ENCODE data around the gene ASB16. TPM values are rescaled to one million over a fixed set of nuclear protein-coding genes. Genes with fewer than 3 reads are reported as not detected.

The ASB16 gene
- total and polyA plus RNA-seq, 9 of the 15 experiments (the other 6 are each of a cell fraction or from before 2014, with no cell fraction given), result 0.03 to 0.07 TPM; not detected in 7

DNA sequence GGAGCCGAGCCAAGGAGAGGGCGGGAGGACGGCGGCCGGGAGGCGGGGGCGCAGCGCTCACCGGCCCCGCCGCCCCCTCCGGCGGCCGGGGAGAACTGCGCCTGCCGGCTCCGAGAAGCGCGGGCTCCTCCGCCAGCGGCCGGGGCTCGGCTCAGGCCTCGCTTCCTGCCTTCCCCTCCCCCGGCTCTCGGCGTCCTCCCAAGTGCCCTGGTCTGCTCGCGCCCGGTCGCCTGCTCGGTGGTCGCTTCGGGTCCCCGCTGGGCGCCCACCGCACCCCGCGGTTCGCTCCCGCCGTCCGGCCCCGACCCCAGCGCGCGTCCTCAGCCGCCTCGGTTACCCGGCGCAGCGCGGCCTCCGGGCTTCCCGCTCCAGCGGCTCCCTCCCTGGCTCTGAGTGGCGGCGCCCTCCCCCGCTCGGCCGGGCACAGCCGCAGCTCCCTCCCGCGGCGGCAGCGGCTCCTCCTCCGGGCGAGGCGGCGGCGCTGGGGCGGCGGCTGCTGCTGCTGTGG is 48.7 kb downstream of the ASB16 start (continued):
- TF ChIP-seq MAZ (CRISPR knock-in tag; conservative IDR thresholded peaks at IDR 0.05 in 1 of 2, IDR thresholded peaks at IDR 0.05 in 1 of 2), result peak in 1 of 2 experiments; percentile 82; a peak in 2 of 4 replicates

DNA sequence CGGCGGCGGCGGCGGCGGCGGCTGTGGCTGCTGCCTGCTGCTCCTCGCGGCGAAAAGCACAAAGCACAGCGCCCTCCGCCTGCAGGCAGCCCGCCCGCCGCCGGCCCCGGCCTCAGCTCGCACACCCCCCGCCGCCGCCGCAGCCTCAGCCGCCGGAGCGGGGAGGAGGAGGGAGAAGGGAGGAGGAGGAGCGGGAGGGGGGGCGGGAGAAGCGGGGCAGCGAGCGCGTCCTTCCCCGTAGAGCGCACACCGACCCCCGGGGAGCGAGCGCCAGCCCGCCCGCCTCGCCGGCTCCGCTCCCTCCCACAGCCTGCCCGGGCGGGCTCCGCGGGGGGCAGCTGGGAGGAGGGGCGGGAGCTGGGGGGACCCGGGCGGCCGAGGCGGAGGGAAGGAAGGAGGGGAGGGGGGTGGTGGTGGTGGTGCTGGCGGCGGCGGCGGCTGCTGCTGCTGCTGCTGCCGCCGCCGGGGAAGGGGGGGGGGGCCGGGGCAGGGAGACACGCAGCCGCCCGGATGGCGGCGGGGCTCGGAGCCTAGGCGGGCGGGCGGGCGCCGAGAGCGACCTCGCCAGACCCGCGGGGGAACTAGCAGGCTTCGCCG is 49.2 kb downstream of the ASB16 start, which contains the start of gene UBTF:
TSS of gene UBTF (minus strand) at position 60 of the 597 bp plus-strand sequence. CDS start 1,446 bp downstream, outside the sequence.
- Histone ChIP-seq H3K9ac (ENCODE audit: insufficient read depth in 1 of 2, low read depth in 2 of 2, low read length in 2 of 2) (peak within 1 kb of the TSS; percentile 88 to 97), H3K4me1 (replicated peaks in 1 of 2; ENCODE audit: control insufficient read depth in 2 of 2, insufficient read depth in 2 of 2, low read length in 2 of 2) (peaks cover 16 to 32% of the 10 kb centered on the region in 2 experiments), H2AFZ (ENCODE audit: low read depth, low read length) (peak within 1 kb of the TSS; percentile 59), H3K4me3 (peak within 1 kb of the TSS; percentile 83), H4K20me1 (replicated peaks; ENCODE audit: control insufficient read depth, insufficient read depth, low read length) (no peaks in the 10 kb centered on the region), H3K27ac (ENCODE audit: extremely low read depth, low read depth, low read length) (peak within 1 kb of the TSS; percentile 98), H3K79me2 (ENCODE audit: control insufficient read depth, insufficient read depth, low read length) (peaks cover 47% of the 10 kb centered on the region), H3K9me3 (replicated peaks; ENCODE audit: control insufficient read depth, insufficient read depth, low read depth, low read length) (no peaks in the 10 kb centered on the region), H3K4me2 (ENCODE audit: insufficient read depth, low read length) (peak within 1 kb of the TSS; percentile 80), H3K27me3 (ENCODE audit: control insufficient read depth in 2 of 2, insufficient read depth in 2 of 2, low read length in 2 of 2) (no peaks in the 10 kb centered on the region), H3K9me1 (ENCODE audit: control insufficient read depth, insufficient read depth, low read length) (no peaks in the 10 kb centered on the region), H3K36me3 (ENCODE audit: control insufficient read depth, insufficient read depth, low read length) (peaks cover 32% of the 10 kb centered on the region)
- no TSS peak for BruUV-seq (replicated peaks)
- ChIA-PET CTCF (ENCODE audit: low intra/inter-chr PET ratio) (interaction anchor here (0.7 to 1.2 kb wide), 2 partner anchors 10 to 111 kb away, joined by 4 read pairs; no protein-coding TSS in a partner anchor), POLR2A (interaction anchor here (0.6 to 2.8 kb wide), 10 partner anchors 8 to 411 kb away, joined by 3 to 16 read pairs (median 3); partner anchors contain the start of gene SLC25A39)
- peak; percentile 19 for ATAC-seq
- in situ Hi-C loops (cut with MboI) (no loop called here), intact Hi-C loops (cut with micrococcal nuclease) (loop anchor here (2.0 kb wide), 1 partner anchor 27 kb away; no protein-coding TSS in a partner anchor)
- no peak for FAIRE-seq
- peak; percentile 71 to 80 (median 74) for DNase-seq (ENCODE audit: extremely low read depth in 1 of 4, low spot score in 3 of 4)
- WGBS (ENCODE audit: insufficient coverage, low coverage, missing lambda C conversion rate), result 0% methylated on average over 3 of the region's 76 CpGs
- TF ChIP-seq TEAD2 (tag; IDR thresholded peaks at IDR 0.05) (no peak), GABPA (tag; conservative IDR thresholded peaks at IDR 0.05; ENCODE audit: low read depth) (no peak), ZC3H4 (CRISPR knock-in tag; IDR thresholded peaks at IDR 0.05; ENCODE audit: borderline replicate concordance) (no peak), TEAD4 (IDR thresholded peaks at IDR 0.05; ENCODE audit: low read length) (no peak), TEAD4 (CRISPR knock-in tag; IDR thresholded peaks at IDR 0.05; ENCODE audit: borderline replicate concordance) (no peak), NR4A1 (CRISPR knock-in tag; IDR thresholded peaks at IDR 0.05) (no peak), NR4A1 (tag; IDR thresholded peaks at IDR 0.05) (no peak)
- TF ChIP-seq, protein P1, sequence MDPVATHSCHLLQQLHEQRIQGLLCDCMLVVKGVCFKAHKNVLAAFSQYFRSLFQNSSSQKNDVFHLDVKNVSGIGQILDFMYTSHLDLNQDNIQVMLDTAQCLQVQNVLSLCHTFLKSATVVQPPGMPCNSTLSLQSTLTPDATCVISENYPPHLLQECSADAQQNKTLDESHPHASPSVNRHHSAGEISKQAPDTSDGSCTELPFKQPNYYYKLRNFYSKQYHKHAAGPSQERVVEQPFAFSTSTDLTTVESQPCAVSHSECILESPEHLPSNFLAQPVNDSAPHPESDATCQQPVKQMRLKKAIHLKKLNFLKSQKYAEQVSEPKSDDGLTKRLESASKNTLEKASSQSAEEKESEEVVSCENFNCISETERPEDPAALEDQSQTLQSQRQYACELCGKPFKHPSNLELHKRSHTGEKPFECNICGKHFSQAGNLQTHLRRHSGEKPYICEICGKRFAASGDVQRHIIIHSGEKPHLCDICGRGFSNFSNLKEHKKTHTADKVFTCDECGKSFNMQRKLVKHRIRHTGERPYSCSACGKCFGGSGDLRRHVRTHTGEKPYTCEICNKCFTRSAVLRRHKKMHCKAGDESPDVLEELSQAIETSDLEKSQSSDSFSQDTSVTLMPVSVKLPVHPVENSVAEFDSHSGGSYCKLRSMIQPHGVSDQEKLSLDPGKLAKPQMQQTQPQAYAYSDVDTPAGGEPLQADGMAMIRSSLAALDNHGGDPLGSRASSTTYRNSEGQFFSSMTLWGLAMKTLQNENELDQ (CRISPR knock-in tag; IDR thresholded peaks at IDR 0.05; ENCODE audit: borderline replicate concordance), result no peak
- TF ChIP-seq, protein P2, sequence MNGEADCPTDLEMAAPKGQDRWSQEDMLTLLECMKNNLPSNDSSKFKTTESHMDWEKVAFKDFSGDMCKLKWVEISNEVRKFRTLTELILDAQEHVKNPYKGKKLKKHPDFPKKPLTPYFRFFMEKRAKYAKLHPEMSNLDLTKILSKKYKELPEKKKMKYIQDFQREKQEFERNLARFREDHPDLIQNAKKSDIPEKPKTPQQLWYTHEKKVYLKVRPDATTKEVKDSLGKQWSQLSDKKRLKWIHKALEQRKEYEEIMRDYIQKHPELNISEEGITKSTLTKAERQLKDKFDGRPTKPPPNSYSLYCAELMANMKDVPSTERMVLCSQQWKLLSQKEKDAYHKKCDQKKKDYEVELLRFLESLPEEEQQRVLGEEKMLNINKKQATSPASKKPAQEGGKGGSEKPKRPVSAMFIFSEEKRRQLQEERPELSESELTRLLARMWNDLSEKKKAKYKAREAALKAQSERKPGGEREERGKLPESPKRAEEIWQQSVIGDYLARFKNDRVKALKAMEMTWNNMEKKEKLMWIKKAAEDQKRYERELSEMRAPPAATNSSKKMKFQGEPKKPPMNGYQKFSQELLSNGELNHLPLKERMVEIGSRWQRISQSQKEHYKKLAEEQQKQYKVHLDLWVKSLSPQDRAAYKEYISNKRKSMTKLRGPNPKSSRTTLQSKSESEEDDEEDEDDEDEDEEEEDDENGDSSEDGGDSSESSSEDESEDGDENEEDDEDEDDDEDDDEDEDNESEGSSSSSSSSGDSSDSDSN (IDR thresholded peaks at IDR 0.05; ENCODE audit: borderline replicate concordance in 1 of 2, low read depth in 2 of 2, low read length in 2 of 2), result peak in 1 of 2 experiments; percentile 35; a peak in 2 of 4 replicates
- TF ChIP-seq, protein P3, sequence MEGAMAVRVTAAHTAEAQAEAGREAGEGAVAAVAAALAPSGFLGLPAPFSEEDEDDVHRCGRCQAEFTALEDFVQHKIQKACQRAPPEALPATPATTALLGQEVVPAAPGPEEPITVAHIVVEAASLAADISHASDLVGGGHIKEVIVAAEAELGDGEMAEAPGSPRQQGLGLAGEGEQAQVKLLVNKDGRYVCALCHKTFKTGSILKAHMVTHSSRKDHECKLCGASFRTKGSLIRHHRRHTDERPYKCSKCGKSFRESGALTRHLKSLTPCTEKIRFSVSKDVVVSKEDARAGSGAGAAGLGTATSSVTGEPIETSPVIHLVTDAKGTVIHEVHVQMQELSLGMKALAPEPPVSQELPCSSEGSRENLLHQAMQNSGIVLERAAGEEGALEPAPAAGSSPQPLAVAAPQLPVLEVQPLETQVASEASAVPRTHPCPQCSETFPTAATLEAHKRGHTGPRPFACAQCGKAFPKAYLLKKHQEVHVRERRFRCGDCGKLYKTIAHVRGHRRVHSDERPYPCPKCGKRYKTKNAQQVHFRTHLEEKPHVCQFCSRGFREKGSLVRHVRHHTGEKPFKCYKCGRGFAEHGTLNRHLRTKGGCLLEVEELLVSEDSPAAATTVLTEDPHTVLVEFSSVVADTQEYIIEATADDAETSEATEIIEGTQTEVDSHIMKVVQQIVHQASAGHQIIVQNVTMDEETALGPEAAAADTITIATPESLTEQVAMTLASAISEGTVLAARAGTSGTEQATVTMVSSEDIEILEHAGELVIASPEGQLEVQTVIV (CRISPR knock-in tag; IDR thresholded peaks at IDR 0.05; ENCODE audit: borderline replicate concordance), result no peak
